ENCODE results near the gene CYGB.

DNA sequence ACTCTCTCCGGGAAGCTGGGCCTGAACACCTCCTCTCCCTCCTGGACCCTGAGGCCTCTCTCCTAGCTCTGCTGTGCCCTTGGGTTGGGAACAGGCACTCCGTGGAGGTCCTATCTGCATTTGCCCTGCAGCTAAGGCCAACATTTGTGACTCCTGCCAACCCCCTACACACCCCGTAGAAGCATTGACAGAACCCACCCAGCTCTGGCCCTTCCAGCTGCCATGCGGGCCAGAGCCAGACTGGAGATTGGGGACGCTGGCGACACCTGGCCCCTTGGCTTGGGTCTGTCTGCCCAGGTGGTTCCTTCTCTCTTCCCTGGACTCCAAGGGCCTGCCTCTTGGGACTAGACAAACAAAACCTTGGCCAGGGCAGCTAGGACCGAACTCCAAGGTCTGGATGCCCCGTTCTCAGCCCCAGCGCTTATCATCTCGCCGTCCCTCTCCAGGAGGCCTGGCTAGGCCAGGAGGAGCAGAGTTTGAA, 35.6 kb downstream of the CYGB start:
- TF ChIP-seq, protein P1, sequence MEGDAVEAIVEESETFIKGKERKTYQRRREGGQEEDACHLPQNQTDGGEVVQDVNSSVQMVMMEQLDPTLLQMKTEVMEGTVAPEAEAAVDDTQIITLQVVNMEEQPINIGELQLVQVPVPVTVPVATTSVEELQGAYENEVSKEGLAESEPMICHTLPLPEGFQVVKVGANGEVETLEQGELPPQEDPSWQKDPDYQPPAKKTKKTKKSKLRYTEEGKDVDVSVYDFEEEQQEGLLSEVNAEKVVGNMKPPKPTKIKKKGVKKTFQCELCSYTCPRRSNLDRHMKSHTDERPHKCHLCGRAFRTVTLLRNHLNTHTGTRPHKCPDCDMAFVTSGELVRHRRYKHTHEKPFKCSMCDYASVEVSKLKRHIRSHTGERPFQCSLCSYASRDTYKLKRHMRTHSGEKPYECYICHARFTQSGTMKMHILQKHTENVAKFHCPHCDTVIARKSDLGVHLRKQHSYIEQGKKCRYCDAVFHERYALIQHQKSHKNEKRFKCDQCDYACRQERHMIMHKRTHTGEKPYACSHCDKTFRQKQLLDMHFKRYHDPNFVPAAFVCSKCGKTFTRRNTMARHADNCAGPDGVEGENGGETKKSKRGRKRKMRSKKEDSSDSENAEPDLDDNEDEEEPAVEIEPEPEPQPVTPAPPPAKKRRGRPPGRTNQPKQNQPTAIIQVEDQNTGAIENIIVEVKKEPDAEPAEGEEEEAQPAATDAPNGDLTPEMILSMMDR (optimal IDR thresholded peaks at IDR 0.05 in 1 of 3, IDR thresholded peaks at IDR 0.05 in 1 of 3, conservative IDR thresholded peaks at IDR 0.05 in 1 of 3; ENCODE audit: extremely low read depth in 1 of 3, insufficient read depth in 2 of 3, low read length in 3 of 3): no peak
- no peak for TF ChIP-seq EZH2 (IDR thresholded peaks at IDR 0.05; ENCODE audit: low read length)
